Neural crest cell (in vitro differentiated cells): ENCODE results near the gene ATXN7. TPM values are rescaled to one million over a fixed set of nuclear protein-coding genes. Genes with fewer than 3 reads are reported as not detected.

ENCODE experiments used
- DNase-seq: peaks from one replicate; pipeline ENCODE4 v3.0.0; 2021; ENCODE audit warnings: low read depth, mixed read lengths, low spot score
- H3K27ac Mint-ChIP-seq: one replicate; pipeline ENCODE4 v1.8.0; 2021; ENCODE audit warnings: mild to moderate bottlenecking, mixed read lengths; ENCODE audit not compliant: unreplicated experiment
- H3K27me3 Mint-ChIP-seq: 2 replicates; pipeline ENCODE4 v1.8.0; 2021; ENCODE audit warnings: low read depth, mild to moderate bottlenecking, mixed read lengths
- H3K36me3 Mint-ChIP-seq: 2 replicates; pipeline ENCODE4 v1.8.0; 2021; ENCODE audit warnings: low read depth, mild to moderate bottlenecking, mixed read lengths
- H3K4me1 Mint-ChIP-seq: 2 replicates; pipeline ENCODE4 v1.8.0; 2021; ENCODE audit warnings: mixed read lengths
- H3K4me3 Mint-ChIP-seq: one replicate; pipeline ENCODE4 v1.8.0; 2021; ENCODE audit warnings: mild to moderate bottlenecking, mixed read lengths
- H3K9me3 Mint-ChIP-seq: 2 replicates; pipeline ENCODE4 v1.8.0; 2021; ENCODE audit warnings: mixed read lengths
- total RNA-seq: library from RNA; stranded (reverse); gene quantifications from 2 replicates; pipeline ENCODE4 v1.2.1, GENCODE V29; 2021
- TF ChIP-seq, protein P1 (sequence below): fragments of 200-600 bp; sonication (generic); conservative IDR thresholded peaks from 2 replicates; pipeline ENCODE4 v1.5.0; 2021; ENCODE audit warnings: antibody characterized with exemption, mild to moderate bottlenecking

The ATXN7 gene
- total RNA-seq, 1 donor from 2014 or later, result 21.7 TPM

DNA sequence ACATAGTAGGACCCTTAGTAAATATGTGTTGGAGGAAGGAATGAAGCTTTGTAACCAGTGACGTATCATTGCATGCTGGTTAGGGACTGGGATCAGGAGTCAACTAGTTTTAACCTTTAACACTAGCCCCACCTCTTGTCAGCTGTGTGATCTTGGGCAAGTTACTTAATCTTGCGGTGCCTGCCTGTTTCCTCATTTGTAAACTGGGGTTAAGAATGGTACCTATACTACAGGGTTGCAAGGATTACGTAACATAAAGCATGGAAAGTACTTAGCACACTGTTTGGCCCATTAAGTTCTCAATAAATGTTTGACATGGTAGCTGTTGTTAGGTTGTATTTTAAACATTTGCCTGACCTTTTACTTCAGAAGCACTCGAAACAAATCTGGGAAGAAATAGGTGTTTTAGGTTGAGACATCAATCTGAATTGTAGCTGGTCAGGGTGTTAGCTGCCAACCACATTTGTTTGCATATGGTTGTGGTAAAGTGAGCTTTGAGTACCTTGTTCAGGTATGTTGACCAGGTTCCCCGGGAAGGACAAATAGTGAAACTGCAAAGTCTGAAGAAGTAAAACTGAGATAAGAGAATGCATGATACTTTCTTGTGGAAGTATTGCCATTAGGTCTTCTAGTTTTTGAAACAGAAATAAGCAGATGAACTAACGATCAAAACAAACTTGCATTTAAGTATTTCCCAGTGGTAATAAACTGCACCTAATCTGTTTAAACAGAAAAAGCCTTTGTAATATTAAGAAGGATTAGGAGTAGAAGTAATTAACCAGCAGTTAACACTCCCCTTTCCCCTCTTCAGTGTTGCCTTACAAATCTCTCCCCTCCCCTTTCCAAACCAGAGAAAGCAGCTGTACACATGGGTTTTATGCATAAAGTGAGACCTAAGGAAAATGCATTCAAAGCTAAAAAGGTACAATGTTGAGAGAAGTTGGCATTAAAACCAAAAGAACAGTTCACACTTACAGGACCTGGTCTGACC lies 74.3 kb downstream of the ATXN7 start:
- DNase-seq, result no peak
- TF ChIP-seq, protein P1, sequence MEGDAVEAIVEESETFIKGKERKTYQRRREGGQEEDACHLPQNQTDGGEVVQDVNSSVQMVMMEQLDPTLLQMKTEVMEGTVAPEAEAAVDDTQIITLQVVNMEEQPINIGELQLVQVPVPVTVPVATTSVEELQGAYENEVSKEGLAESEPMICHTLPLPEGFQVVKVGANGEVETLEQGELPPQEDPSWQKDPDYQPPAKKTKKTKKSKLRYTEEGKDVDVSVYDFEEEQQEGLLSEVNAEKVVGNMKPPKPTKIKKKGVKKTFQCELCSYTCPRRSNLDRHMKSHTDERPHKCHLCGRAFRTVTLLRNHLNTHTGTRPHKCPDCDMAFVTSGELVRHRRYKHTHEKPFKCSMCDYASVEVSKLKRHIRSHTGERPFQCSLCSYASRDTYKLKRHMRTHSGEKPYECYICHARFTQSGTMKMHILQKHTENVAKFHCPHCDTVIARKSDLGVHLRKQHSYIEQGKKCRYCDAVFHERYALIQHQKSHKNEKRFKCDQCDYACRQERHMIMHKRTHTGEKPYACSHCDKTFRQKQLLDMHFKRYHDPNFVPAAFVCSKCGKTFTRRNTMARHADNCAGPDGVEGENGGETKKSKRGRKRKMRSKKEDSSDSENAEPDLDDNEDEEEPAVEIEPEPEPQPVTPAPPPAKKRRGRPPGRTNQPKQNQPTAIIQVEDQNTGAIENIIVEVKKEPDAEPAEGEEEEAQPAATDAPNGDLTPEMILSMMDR, result no peak
- Mint-ChIP-seq H3K27ac (no peak overlapping the region), H3K4me1 (peaks cover 9% of the 10 kb centered on the region), H3K4me3 (no peak overlapping the region), H3K27me3 (no peaks in the 10 kb centered on the region), H3K9me3 (no peaks in the 10 kb centered on the region), H3K36me3 (no peaks in the 10 kb centered on the region)

DNA sequence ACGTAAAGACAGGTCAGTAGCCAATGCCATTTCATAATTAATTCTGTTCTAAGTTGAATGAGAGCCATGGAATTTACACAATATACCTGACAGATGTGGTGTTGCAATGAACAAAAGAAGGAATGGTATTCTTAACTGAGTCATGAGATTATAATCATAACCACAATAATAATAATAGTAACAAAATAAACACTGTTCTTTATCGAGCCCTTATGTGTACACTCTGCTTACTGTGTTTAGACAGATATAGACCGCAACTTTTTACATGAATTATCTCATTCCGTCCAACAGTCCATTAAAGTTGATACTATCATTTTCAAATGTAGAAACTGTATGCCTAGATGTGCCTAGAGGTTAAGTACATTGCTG lies 76.7 kb downstream of the ATXN7 start:
- H3K27ac Mint-ChIP-seq, result no peak overlapping the region

DNA sequence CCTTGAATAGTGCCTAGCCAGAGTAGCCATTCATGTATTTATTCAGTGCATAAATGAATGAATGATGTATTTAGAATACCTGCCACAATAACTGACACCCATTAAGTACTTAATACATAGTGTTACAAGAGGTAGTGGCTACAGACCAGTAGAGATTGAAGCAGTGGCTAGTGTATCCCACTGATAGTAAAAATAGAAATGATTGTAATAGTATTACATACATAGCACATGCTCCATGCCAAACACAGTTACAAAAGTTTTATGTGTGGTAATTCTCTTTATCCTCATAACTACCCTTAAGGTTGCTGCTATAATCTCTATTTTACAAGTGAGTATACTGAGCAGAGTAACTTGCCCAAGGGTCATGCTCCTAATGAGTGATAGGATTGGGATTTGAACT lies 78.9 kb downstream of the ATXN7 start:
- H3K27me3 Mint-ChIP-seq, result no peaks in the 10 kb centered on the region
- H3K27ac Mint-ChIP-seq, result no peak overlapping the region
- no peak overlapping the region for H3K4me3 Mint-ChIP-seq
- TF ChIP-seq, protein P1, result no peak
- no peak for DNase-seq
- no peaks in the 10 kb centered on the region for H3K9me3 Mint-ChIP-seq
- peaks cover 3% of the 10 kb centered on the region for H3K4me1 Mint-ChIP-seq
- H3K36me3 Mint-ChIP-seq, result no peaks in the 10 kb centered on the region

More for the DNA sequence above, 76.7 kb downstream of the ATXN7 start:
- no peaks in the 10 kb centered on the region for H3K4me1 Mint-ChIP-seq
- H3K4me3 Mint-ChIP-seq, result no peak overlapping the region
- no peaks in the 10 kb centered on the region for H3K36me3 Mint-ChIP-seq
- no peak for DNase-seq
- no peaks in the 10 kb centered on the region for H3K27me3 Mint-ChIP-seq
- TF ChIP-seq, protein P1, result no peak
- H3K9me3 Mint-ChIP-seq, result no peaks in the 10 kb centered on the region

DNA sequence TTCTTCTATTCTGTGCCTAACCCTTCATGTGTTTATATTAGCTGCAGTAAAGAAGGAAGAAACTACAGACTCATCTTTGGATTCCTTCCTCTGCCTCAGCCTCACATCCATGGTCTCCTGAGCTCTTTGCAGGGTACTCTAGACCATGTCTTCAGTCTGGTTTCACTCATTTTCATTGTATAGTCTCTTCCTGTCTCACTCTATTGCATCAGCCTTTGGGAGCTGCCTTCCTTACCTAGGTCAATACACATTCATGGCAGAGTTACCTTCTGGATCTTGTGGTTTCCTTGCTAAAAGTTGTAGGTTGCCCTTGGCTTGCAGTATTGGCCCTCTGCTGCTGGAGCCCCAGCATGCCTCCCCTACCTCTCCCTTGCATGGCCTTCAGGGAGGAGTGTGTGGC lies 80.0 kb downstream of the ATXN7 start:
- TF ChIP-seq, protein P1, result no peak
- Mint-ChIP-seq H3K4me3 (no peak overlapping the region), H3K27me3 (no peaks in the 10 kb centered on the region), H3K4me1 (peaks cover 11% of the 10 kb centered on the region), H3K36me3 (no peaks in the 10 kb centered on the region), H3K27ac (no peak overlapping the region), H3K9me3 (no peaks in the 10 kb centered on the region)
- DNase-seq, result no peak

DNA sequence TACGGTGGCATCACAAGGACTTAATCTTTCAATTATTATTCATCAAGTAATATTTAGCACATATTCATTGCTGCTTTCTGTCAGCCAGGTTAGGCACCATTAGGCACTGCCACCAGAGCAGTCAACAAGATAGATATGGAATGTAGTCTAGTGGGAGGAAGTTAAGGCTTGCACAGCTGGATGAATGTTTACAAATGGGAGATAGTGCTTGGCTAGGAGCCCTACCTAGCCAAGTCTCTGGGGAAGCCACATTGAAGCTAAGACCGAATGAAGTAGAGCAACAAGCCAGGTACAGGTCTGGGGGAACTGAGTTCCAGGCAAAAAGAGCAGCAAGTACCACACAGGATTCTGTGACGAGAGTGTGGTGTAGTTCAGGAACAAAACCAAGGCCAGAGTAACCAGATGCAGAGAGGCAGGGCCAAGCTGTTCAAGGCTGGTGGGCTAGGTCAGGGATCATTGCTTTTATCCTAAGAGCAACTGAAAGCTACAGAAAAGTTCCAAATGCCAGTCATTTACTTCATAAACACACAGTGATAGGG lies 82.0 kb downstream of the ATXN7 start:
- no peak for DNase-seq
- H3K4me1 Mint-ChIP-seq, result peaks cover 15% of the 10 kb centered on the region
- H3K27ac Mint-ChIP-seq, result no peak overlapping the region
- H3K4me3 Mint-ChIP-seq, result no peak overlapping the region
- H3K9me3 Mint-ChIP-seq, result no peaks in the 10 kb centered on the region
- TF ChIP-seq, protein P1, result no peak
- H3K27me3 Mint-ChIP-seq, result no peaks in the 10 kb centered on the region
- H3K36me3 Mint-ChIP-seq, result no peaks in the 10 kb centered on the region
